ENCODE results near the gene TMOD1.

The TMOD1 gene

GRCh38 chr9:97528529-97529230, 27.2 kb downstream of the TMOD1 start:
- WGBS (ENCODE audit: insufficient coverage), result 96% methylated on average over 8 of the region's 8 CpGs
- H3K27me3 ChIP-seq (replicated peaks in 2 of 5; ENCODE audit: control insufficient read depth in 4 of 5, insufficient read depth in 5 of 5, low read length in 4 of 5), result no peaks in the 10 kb centered on the region
- peaks cover 0 to 2% (median 0%) of the 10 kb centered on the region in 5 experiments for H3K9me3 ChIP-seq (ENCODE audit: control extremely low read depth in 1 of 5, control insufficient read depth in 4 of 5, insufficient read depth in 2 of 5, low read depth in 1 of 5, low read length in 4 of 5)
- ChIA-PET POLR2A (no interaction called here), CTCF (interaction anchor here (0.7 to 1.8 kb wide), 2 partner anchors 15 to 70 kb away, joined by 3 to 4 read pairs; no protein-coding TSS in a partner anchor)
- DNase-seq, result no peak
- no peaks in the 10 kb centered on the region for H3K4me1 ChIP-seq (ENCODE audit: control extremely low read depth in 1 of 4, control insufficient read depth in 4 of 4, insufficient read depth in 4 of 4, low read length in 3 of 4)
- H3K27ac ChIP-seq (ENCODE audit: insufficient read depth in 1 of 2, low read depth in 1 of 2, low read length in 2 of 2, poor library complexity in 1 of 2, severe bottlenecking in 2 of 2), result no peak overlapping the region
- no peaks in the 10 kb centered on the region for H3K36me3 ChIP-seq (ENCODE audit: control insufficient read depth in 4 of 4, insufficient read depth in 4 of 4, low read length in 3 of 4)
- H3K4me3 ChIP-seq (ENCODE audit: control insufficient read depth in 1 of 7, extremely low read depth in 1 of 7, insufficient read depth in 4 of 7, low read depth in 2 of 7, low read length in 6 of 7), result no peak overlapping the region

- Histone ChIP-seq H3K4me1 (ENCODE audit: control extremely low read depth in 1 of 4, control insufficient read depth in 4 of 4, insufficient read depth in 4 of 4, low read length in 3 of 4) (no peaks in the 10 kb centered on the region), H3K9me3 (ENCODE audit: control extremely low read depth in 1 of 5, control insufficient read depth in 4 of 5, insufficient read depth in 2 of 5, low read depth in 1 of 5, low read length in 4 of 5) (peaks cover 0 to 6% (median 0%) of the 10 kb centered on the region in 5 experiments), H3K27ac (ENCODE audit: insufficient read depth in 1 of 2, low read depth in 1 of 2, low read length in 2 of 2, poor library complexity in 1 of 2, severe bottlenecking in 2 of 2) (no peak overlapping the region), H3K36me3 (ENCODE audit: control insufficient read depth in 4 of 4, insufficient read depth in 4 of 4, low read length in 3 of 4) (no peaks in the 10 kb centered on the region), H3K4me3 (ENCODE audit: control insufficient read depth in 1 of 7, extremely low read depth in 1 of 7, insufficient read depth in 4 of 7, low read depth in 2 of 7, low read length in 6 of 7) (no peak overlapping the region), H3K27me3 (replicated peaks in 2 of 5; ENCODE audit: control insufficient read depth in 4 of 5, insufficient read depth in 5 of 5, low read length in 4 of 5) (no peaks in the 10 kb centered on the region)
- CTCF ChIA-PET, result interaction anchor here (0.7 kb wide), 1 partner anchor 70 kb away, joined by 3 read pairs; no protein-coding TSS in a partner anchor
- WGBS (ENCODE audit: insufficient coverage), result 86% methylated on average over 11 of the region's 11 CpGs
- POLR2A ChIA-PET, result no interaction called here
- peak in 1 of 3 donors; percentile 15 for DNase-seq
Observed at GRCh38 chr9:97529363-97530076, 28.1 kb downstream of the TMOD1 start.

- WGBS (ENCODE audit: insufficient coverage), result 93% methylated on average over 5 of the region's 9 CpGs
- Histone ChIP-seq H3K27ac (ENCODE audit: insufficient read depth in 1 of 2, low read depth in 1 of 2, low read length in 2 of 2, poor library complexity in 1 of 2, severe bottlenecking in 2 of 2) (no peak overlapping the region), H3K27me3 (replicated peaks in 2 of 5; ENCODE audit: control insufficient read depth in 4 of 5, insufficient read depth in 5 of 5, low read length in 4 of 5) (no peaks in the 10 kb centered on the region), H3K4me1 (ENCODE audit: control extremely low read depth in 1 of 4, control insufficient read depth in 4 of 4, insufficient read depth in 4 of 4, low read length in 3 of 4) (no peaks in the 10 kb centered on the region), H3K36me3 (ENCODE audit: control insufficient read depth in 4 of 4, insufficient read depth in 4 of 4, low read length in 3 of 4) (no peaks in the 10 kb centered on the region), H3K9me3 (ENCODE audit: control extremely low read depth in 1 of 5, control insufficient read depth in 4 of 5, insufficient read depth in 2 of 5, low read depth in 1 of 5, low read length in 4 of 5) (peaks cover 0 to 6% (median 0%) of the 10 kb centered on the region in 5 experiments), H3K4me3 (ENCODE audit: control insufficient read depth in 1 of 7, extremely low read depth in 1 of 7, insufficient read depth in 4 of 7, low read depth in 2 of 7, low read length in 6 of 7) (no peak overlapping the region)
- POLR2A ChIA-PET, result no interaction called here
- CTCF ChIA-PET, result no interaction called here
- no peak for DNase-seq
Observed at GRCh38 chr9:97531888-97532376, 30.5 kb downstream of the TMOD1 start.

GRCh38 chr9:97534185-97534584, 32.7 kb downstream of the TMOD1 start:
- 94% methylated on average over 3 of the region's 3 CpGs for WGBS (ENCODE audit: insufficient coverage)
- ChIA-PET CTCF (interaction anchor here (1.1 kb wide), 1 partner anchor 60 kb away, joined by 3 read pairs; no protein-coding TSS in a partner anchor), POLR2A (no interaction called here)
- no peaks in the 10 kb centered on the region for H3K36me3 ChIP-seq (ENCODE audit: control insufficient read depth in 4 of 4, insufficient read depth in 4 of 4, low read length in 3 of 4)
- H3K9me3 ChIP-seq (ENCODE audit: control extremely low read depth in 1 of 5, control insufficient read depth in 4 of 5, insufficient read depth in 2 of 5, low read depth in 1 of 5, low read length in 4 of 5), result peaks cover 0 to 6% (median 0%) of the 10 kb centered on the region in 5 experiments
- no peak overlapping the region for H3K27ac ChIP-seq (ENCODE audit: insufficient read depth in 1 of 2, low read depth in 1 of 2, low read length in 2 of 2, poor library complexity in 1 of 2, severe bottlenecking in 2 of 2)
- H3K4me3 ChIP-seq (ENCODE audit: control insufficient read depth in 1 of 7, extremely low read depth in 1 of 7, insufficient read depth in 4 of 7, low read depth in 2 of 7, low read length in 6 of 7), result no peak overlapping the region
- H3K4me1 ChIP-seq (ENCODE audit: control extremely low read depth in 1 of 4, control insufficient read depth in 4 of 4, insufficient read depth in 4 of 4, low read length in 3 of 4), result no peaks in the 10 kb centered on the region
- DNase-seq, result no peak
- peaks cover 0 to 3% (median 0%) of the 10 kb centered on the region in 5 experiments for H3K27me3 ChIP-seq (replicated peaks in 2 of 5; ENCODE audit: control insufficient read depth in 4 of 5, insufficient read depth in 5 of 5, low read length in 4 of 5)

- 100% methylated on average over 8 of the region's 10 CpGs for WGBS (ENCODE audit: insufficient coverage)
- peaks cover 0 to 6% (median 0%) of the 10 kb centered on the region in 5 experiments for H3K9me3 ChIP-seq (ENCODE audit: control extremely low read depth in 1 of 5, control insufficient read depth in 4 of 5, insufficient read depth in 2 of 5, low read depth in 1 of 5, low read length in 4 of 5)
- DNase-seq, result no peak
- ChIA-PET POLR2A (no interaction called here), CTCF (interaction anchor here (1.1 kb wide), 1 partner anchor 61 kb away, joined by 3 read pairs; no protein-coding TSS in a partner anchor)
- no peaks in the 10 kb centered on the region for H3K4me1 ChIP-seq (ENCODE audit: control extremely low read depth in 1 of 4, control insufficient read depth in 4 of 4, insufficient read depth in 4 of 4, low read length in 3 of 4)
- no peak overlapping the region for H3K4me3 ChIP-seq (ENCODE audit: control insufficient read depth in 1 of 7, extremely low read depth in 1 of 7, insufficient read depth in 4 of 7, low read depth in 2 of 7, low read length in 6 of 7)
- H3K36me3 ChIP-seq (ENCODE audit: control insufficient read depth in 4 of 4, insufficient read depth in 4 of 4, low read length in 3 of 4), result no peaks in the 10 kb centered on the region
- no peak overlapping the region for H3K27ac ChIP-seq (ENCODE audit: insufficient read depth in 1 of 2, low read depth in 1 of 2, low read length in 2 of 2, poor library complexity in 1 of 2, severe bottlenecking in 2 of 2)
- H3K27me3 ChIP-seq (replicated peaks in 2 of 5; ENCODE audit: control insufficient read depth in 4 of 5, insufficient read depth in 5 of 5, low read length in 4 of 5), result peaks cover 0 to 3% (median 0%) of the 10 kb centered on the region in 5 experiments
Observed at GRCh38 chr9:97534961-97535594, 33.6 kb downstream of the TMOD1 start.

- Histone ChIP-seq H3K36me3 (ENCODE audit: control insufficient read depth in 4 of 4, insufficient read depth in 4 of 4, low read length in 3 of 4) (no peaks in the 10 kb centered on the region), H3K27ac (ENCODE audit: insufficient read depth in 1 of 2, low read depth in 1 of 2, low read length in 2 of 2, poor library complexity in 1 of 2, severe bottlenecking in 2 of 2) (no peak overlapping the region), H3K4me1 (ENCODE audit: control extremely low read depth in 1 of 4, control insufficient read depth in 4 of 4, insufficient read depth in 4 of 4, low read length in 3 of 4) (no peaks in the 10 kb centered on the region), H3K27me3 (replicated peaks in 2 of 5; ENCODE audit: control insufficient read depth in 4 of 5, insufficient read depth in 5 of 5, low read length in 4 of 5) (peaks cover 0 to 3% (median 0%) of the 10 kb centered on the region in 5 experiments), H3K9me3 (ENCODE audit: control extremely low read depth in 1 of 5, control insufficient read depth in 4 of 5, insufficient read depth in 2 of 5, low read depth in 1 of 5, low read length in 4 of 5) (peaks cover 0 to 6% (median 0%) of the 10 kb centered on the region in 5 experiments), H3K4me3 (ENCODE audit: control insufficient read depth in 1 of 7, extremely low read depth in 1 of 7, insufficient read depth in 4 of 7, low read depth in 2 of 7, low read length in 6 of 7) (no peak overlapping the region)
- CTCF ChIA-PET, result no interaction called here
- no peak for DNase-seq
- POLR2A ChIA-PET, result no interaction called here
- WGBS (ENCODE audit: insufficient coverage), result 95% methylated on average over 5 of the region's 5 CpGs
Observed at GRCh38 chr9:97535771-97536170, 34.3 kb downstream of the TMOD1 start.

All from common myeloid progenitor, CD34-positive (primary cell).